Stimulated activated memory B cell treated with anti-CD40 and anti-IgM and Interleukin-4, amounts not matched to agents 10 μg/mL and 1 μg/mL and 100 μg/mL, for 72 hours (primary cell): Measurements from ENCODE around the gene HDAC9.
A peak's percentile ranks its signal among the peaks of the same experiment; 100 is the strongest.

Experiments
- ATAC-seq: fragments of 150-1000 bp; cut with Tn5 transposase; 2 replicates; pipeline ENCODE4 v1.10.0; 2021
- H3K27ac Mint-ChIP-seq: one replicate; pipeline ENCODE4 v1.8.0; 2022; ENCODE audit warnings: mild to moderate bottlenecking, mixed read lengths
- H3K27me3 Mint-ChIP-seq: one replicate; pipeline ENCODE4 v1.8.0; 2022; ENCODE audit warnings: mixed read lengths
- H3K36me3 Mint-ChIP-seq: one replicate; pipeline ENCODE4 v1.8.0; 2022; ENCODE audit warnings: mixed read lengths
- H3K4me1 Mint-ChIP-seq: one replicate; pipeline ENCODE4 v1.8.0; 2022; ENCODE audit warnings: mixed read lengths
- H3K4me3 Mint-ChIP-seq: one replicate; pipeline ENCODE4 v1.8.0; 2022; ENCODE audit warnings: mild to moderate bottlenecking, moderate library complexity, mixed read lengths
- H3K9me3 Mint-ChIP-seq: one replicate; pipeline ENCODE4 v1.8.0; 2022; ENCODE audit warnings: mixed read lengths

Gene HDAC9

GRCh38 chr7:18861514-18862118, 366.1 kb downstream of the HDAC9 start:
- H3K9me3 Mint-ChIP-seq = no peaks in the 10 kb centered on the region
- no peak overlapping the region for H3K4me3 Mint-ChIP-seq
- H3K27me3 Mint-ChIP-seq = no peaks in the 10 kb centered on the region
- no peak overlapping the region for H3K27ac Mint-ChIP-seq
- peaks cover 6% of the 10 kb centered on the region for H3K4me1 Mint-ChIP-seq
- peaks cover 6% of the 10 kb centered on the region for H3K36me3 Mint-ChIP-seq
- no peak for ATAC-seq

- H3K4me1 Mint-ChIP-seq = peaks cover 11% of the 10 kb centered on the region
- H3K9me3 Mint-ChIP-seq = peaks cover 5% of the 10 kb centered on the region
- ATAC-seq = no peak
- H3K27me3 Mint-ChIP-seq = no peaks in the 10 kb centered on the region
- H3K4me3 Mint-ChIP-seq = no peak overlapping the region
- no peak overlapping the region for H3K27ac Mint-ChIP-seq
- peaks cover 11% of the 10 kb centered on the region for H3K36me3 Mint-ChIP-seq
These were observed 369.4 kb downstream of the HDAC9 start for GRCh38 chr7:18864967-18865366.

- no peaks in the 10 kb centered on the region for H3K27me3 Mint-ChIP-seq
- peaks cover 11% of the 10 kb centered on the region for H3K4me1 Mint-ChIP-seq
- H3K36me3 Mint-ChIP-seq = peaks cover 11% of the 10 kb centered on the region
- H3K9me3 Mint-ChIP-seq = peaks cover 5% of the 10 kb centered on the region
- ATAC-seq = peak; percentile 85
- peak overlapping the region; percentile 68 for H3K27ac Mint-ChIP-seq
- H3K4me3 Mint-ChIP-seq = no peak overlapping the region
These were observed 370.9 kb downstream of the HDAC9 start for GRCh38 chr7:18866359-18867036.

- Mint-ChIP-seq H3K4me3 (no peak overlapping the region), H3K9me3 (peaks cover 5% of the 10 kb centered on the region), H3K36me3 (peaks cover 12% of the 10 kb centered on the region), H3K27ac (no peak overlapping the region), H3K27me3 (no peaks in the 10 kb centered on the region), H3K4me1 (no peaks in the 10 kb centered on the region)
- ATAC-seq = no peak
These were observed 376.8 kb downstream of the HDAC9 start for GRCh38 chr7:18872344-18872743.

- no peak for ATAC-seq
- peaks cover 14% of the 10 kb centered on the region for H3K36me3 Mint-ChIP-seq
These were observed 378.3 kb downstream of the HDAC9 start for GRCh38 chr7:18873734-18874336.

GRCh38 chr7:18874880-18875279, 379.3 kb downstream of the HDAC9 start:
- Mint-ChIP-seq H3K4me3 (no peak overlapping the region), H3K36me3 (peaks cover 18% of the 10 kb centered on the region), H3K9me3 (no peaks in the 10 kb centered on the region), H3K4me1 (no peaks in the 10 kb centered on the region), H3K27ac (no peak overlapping the region), H3K27me3 (no peaks in the 10 kb centered on the region)
- no peak for ATAC-seq

More at GRCh38 chr7:18873734-18874336, 378.3 kb downstream of the HDAC9 start:
- Mint-ChIP-seq H3K9me3 (peaks cover 5% of the 10 kb centered on the region), H3K4me1 (no peaks in the 10 kb centered on the region), H3K27me3 (no peaks in the 10 kb centered on the region), H3K4me3 (no peak overlapping the region), H3K27ac (no peak overlapping the region)

DNA sequence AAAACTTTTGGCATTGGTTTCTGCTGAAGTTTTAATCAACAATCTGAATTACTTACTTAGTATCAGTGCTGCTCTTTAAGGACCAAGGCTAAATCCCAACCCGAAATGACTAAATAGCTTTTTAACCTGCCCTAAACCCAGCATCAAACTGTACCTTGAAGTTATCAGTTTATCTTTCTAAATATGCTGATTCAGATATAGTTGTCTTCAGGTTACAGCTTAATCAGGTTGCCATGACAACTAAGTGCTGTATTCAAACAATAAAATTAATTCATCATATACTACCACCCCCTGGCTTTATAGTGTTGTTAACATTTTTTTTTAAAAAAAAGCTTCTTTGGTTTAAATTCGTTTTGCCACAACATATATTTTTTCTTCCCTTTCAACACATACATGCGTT, 382.3 kb downstream of the HDAC9 start:
- H3K9me3 Mint-ChIP-seq = no peaks in the 10 kb centered on the region
- no peak overlapping the region for H3K27ac Mint-ChIP-seq
- no peaks in the 10 kb centered on the region for H3K27me3 Mint-ChIP-seq
- no peaks in the 10 kb centered on the region for H3K4me1 Mint-ChIP-seq
- peaks cover 18% of the 10 kb centered on the region for H3K36me3 Mint-ChIP-seq
- ATAC-seq = no peak
- no peak overlapping the region for H3K4me3 Mint-ChIP-seq

DNA sequence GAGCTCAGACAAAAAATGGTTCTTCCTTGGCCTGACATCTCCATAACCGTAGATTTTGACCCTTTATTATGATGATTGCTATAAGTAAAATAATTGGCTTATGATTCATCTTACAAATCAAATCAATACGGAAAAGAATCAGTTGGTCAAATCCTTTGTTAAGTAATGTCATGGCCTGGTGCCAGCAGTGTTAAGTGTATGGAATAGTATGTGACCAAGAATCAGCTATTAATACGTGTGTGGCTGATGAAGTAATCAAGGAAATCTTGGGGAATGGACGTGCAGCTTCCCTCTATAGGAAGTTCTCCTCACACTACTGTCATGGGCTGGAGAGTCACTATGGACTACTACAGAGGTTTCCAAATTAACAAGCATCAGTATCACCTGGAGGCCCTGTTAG, 391.3 kb downstream of the HDAC9 start:
- H3K4me3 Mint-ChIP-seq = no peak overlapping the region
- no peaks in the 10 kb centered on the region for H3K36me3 Mint-ChIP-seq
- no peaks in the 10 kb centered on the region for H3K27me3 Mint-ChIP-seq
- H3K27ac Mint-ChIP-seq = no peak overlapping the region
- ATAC-seq = no peak
- no peaks in the 10 kb centered on the region for H3K4me1 Mint-ChIP-seq
- H3K9me3 Mint-ChIP-seq = no peaks in the 10 kb centered on the region

GRCh38 chr7:18889436-18889835, 393.9 kb downstream of the HDAC9 start:
- H3K4me1 Mint-ChIP-seq = no peaks in the 10 kb centered on the region
- H3K36me3 Mint-ChIP-seq = no peaks in the 10 kb centered on the region
- H3K27ac Mint-ChIP-seq = no peak overlapping the region
- H3K27me3 Mint-ChIP-seq = no peaks in the 10 kb centered on the region
- ATAC-seq = no peak
- no peak overlapping the region for H3K4me3 Mint-ChIP-seq
- H3K9me3 Mint-ChIP-seq = no peaks in the 10 kb centered on the region

DNA sequence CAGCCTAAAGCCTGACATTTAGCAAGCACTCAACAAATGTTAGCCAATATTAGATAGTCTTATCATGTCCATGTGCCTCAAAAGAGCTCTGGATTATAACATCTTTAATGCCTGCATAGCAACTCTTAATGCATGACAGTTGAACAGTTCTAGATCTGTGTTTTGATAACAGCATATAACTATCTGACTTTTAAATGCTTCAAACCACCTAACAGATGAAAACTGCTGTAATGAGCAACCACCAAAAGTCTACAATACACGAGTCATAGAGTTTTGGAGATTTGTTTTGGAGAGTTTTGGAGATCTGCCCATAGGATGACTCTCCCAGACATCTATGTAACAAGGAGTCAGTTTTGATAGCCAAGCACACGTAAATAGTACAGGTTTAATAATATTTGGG, 394.6 kb downstream of the HDAC9 start:
- ATAC-seq = no peak
- no peaks in the 10 kb centered on the region for H3K36me3 Mint-ChIP-seq
- no peaks in the 10 kb centered on the region for H3K9me3 Mint-ChIP-seq
- H3K4me3 Mint-ChIP-seq = no peak overlapping the region
- no peak overlapping the region for H3K27ac Mint-ChIP-seq
- no peaks in the 10 kb centered on the region for H3K4me1 Mint-ChIP-seq
- H3K27me3 Mint-ChIP-seq = no peaks in the 10 kb centered on the region

DNA sequence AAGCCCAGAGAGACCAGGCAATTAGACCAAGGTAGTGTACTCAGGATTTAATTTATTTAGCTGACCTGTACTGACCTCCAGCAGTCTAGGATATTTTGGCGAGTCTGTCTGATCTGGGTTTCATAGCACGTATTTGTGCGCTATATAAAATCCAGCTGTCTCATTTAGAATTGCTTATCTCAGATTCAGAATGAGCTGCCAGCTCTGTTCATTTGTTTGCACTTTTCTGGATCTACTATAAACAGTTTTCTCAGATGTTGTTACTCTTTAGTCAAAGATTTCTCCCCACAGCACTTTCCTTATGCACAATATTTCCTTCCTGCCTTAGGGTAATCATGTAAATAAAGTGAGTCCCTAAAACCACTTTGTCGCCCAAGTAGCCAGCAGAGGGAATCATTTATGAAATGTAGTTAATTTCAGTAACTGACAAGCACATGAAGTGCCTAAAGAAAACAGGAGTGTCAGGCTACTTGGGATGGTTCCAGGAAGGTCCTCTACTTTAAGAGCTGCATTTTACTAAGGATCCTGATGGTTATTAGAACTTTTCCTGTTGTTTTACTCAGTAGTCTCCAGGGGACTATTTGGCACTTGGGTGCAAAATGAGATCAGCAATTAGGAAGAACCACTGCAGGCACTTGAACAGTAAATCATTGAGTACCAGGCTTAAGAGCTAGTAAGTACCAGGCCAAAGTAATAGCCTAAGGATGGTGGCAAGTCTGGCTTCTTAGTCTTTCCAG, 395.5 kb downstream of the HDAC9 start:
- H3K27me3 Mint-ChIP-seq = no peaks in the 10 kb centered on the region
- H3K27ac Mint-ChIP-seq = no peak overlapping the region
- H3K4me3 Mint-ChIP-seq = no peak overlapping the region
- no peak for ATAC-seq
- H3K36me3 Mint-ChIP-seq = no peaks in the 10 kb centered on the region
- no peaks in the 10 kb centered on the region for H3K4me1 Mint-ChIP-seq
- H3K9me3 Mint-ChIP-seq = no peaks in the 10 kb centered on the region

DNA sequence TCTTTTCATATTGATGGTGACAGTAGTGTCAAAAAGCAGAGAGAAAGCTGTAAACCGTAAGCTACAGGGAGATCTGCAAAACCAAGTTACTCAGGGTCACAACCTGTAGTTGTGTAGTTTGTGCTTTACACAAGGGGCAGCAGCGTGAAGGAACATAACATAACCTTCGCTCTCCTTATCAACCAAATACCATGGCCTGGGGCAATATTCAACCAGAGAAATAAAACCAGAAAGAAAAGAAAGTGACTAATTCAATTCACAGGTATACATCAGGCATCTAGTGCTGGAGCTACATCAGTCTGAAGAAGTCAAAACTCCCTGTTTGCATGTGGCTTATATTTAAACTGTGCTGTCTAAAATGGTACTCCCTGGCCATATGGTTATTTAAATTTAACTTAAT, 397.6 kb downstream of the HDAC9 start:
- Mint-ChIP-seq H3K36me3 (no peaks in the 10 kb centered on the region), H3K9me3 (no peaks in the 10 kb centered on the region), H3K27ac (no peak overlapping the region), H3K27me3 (no peaks in the 10 kb centered on the region), H3K4me3 (no peak overlapping the region), H3K4me1 (no peaks in the 10 kb centered on the region)
- ATAC-seq = no peak

DNA sequence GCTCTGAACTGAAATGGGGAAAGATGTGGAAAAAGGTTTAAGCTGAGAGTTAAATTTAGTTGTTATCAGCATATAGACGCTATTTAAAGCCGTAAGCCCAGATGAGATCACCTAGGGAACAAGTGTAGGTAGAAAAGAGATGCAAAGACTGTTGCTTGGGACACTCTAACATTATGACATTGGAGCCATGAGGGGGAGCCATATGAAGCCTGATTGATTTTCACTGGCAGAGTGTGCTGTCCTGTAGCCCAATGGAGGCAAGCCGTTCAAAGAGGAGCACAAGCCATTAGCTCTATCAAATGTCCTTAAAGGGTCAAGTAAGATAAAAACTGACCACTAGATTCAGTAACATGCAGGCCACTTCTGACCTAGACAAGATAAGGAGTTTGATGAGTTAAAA, 398.6 kb downstream of the HDAC9 start:
- Mint-ChIP-seq H3K4me3 (no peak overlapping the region), H3K27ac (no peak overlapping the region), H3K4me1 (no peaks in the 10 kb centered on the region), H3K9me3 (no peaks in the 10 kb centered on the region), H3K27me3 (no peaks in the 10 kb centered on the region), H3K36me3 (no peaks in the 10 kb centered on the region)
- no peak for ATAC-seq

DNA sequence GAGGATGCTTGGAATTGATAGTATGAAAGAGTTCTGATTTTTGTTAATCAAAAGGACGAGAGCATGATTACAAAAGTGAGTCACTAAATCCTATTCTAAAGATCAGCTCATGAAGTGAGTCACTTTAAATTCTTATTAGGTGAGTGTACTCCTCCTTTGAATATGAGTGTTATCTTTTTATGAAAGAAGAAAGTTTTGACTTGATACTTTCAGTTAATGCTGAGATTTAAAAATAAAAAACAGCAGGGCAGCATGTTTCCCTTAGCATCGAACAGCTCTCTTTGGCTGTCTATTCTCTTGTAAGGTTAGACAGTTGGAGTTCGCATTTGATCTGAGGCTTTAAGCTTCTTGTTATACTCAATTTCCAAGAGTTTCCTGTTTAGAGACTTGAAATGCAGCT, 399.9 kb downstream of the HDAC9 start:
- Mint-ChIP-seq H3K4me1 (no peaks in the 10 kb centered on the region), H3K36me3 (no peaks in the 10 kb centered on the region)
- ATAC-seq = no peak

DNA sequence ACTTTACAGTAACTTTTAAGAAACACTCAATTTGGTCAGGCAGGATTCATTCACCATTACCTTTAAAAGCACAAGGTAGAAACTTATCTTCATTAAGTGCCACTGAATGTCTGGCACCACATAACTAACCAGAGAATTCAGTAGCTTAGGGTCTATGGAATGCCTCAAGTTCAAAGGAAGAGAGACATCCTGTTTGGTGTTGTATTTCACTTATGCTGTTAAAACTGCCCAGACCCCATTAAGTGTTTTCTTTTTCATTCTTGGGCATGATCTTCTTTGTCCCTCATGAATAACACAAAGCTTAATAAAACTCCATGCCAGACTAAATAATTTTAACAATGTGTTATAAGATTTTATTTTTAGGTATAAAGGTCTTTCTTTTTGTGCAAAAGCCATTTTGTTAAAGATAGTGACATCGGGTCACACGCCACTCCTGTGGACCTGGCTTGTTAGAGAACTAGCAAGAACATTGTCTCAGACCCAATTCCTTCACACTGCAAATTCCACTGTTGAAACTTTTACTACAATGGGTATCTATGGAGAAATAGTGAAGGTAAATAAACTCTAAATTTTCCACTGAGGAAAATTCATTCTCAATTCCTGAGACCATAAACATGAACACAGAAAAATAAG, 400.9 kb downstream of the HDAC9 start:
- Mint-ChIP-seq H3K4me3 (no peak overlapping the region), H3K27me3 (no peaks in the 10 kb centered on the region), H3K27ac (no peak overlapping the region), H3K9me3 (no peaks in the 10 kb centered on the region), H3K36me3 (no peaks in the 10 kb centered on the region), H3K4me1 (no peaks in the 10 kb centered on the region)
- no peak for ATAC-seq

More for the DNA sequence above, 399.9 kb downstream of the HDAC9 start:
- no peaks in the 10 kb centered on the region for H3K27me3 Mint-ChIP-seq
- H3K27ac Mint-ChIP-seq = no peak overlapping the region
- H3K4me3 Mint-ChIP-seq = no peak overlapping the region
- no peaks in the 10 kb centered on the region for H3K9me3 Mint-ChIP-seq
